Activated CD4-positive, CD25-positive, alpha-beta regulatory T cell treated with anti-CD3 and anti-CD28 coated beads, Interleukin-2, amount 50 U/mL, for 16 hours (primary cell): Measurements from ENCODE around the gene SSH2.

Experiments used
- DNase-seq: peaks from one replicate; pipeline ENCODE4 v3.0.0-alpha.2; 2020; ENCODE audit warnings: low read depth, low spot score

Gene SSH2

GRCh38 chr17:29590411-29591145 lies 339.4 kb downstream of the SSH2 start:
- no peak for DNase-seq

DNA sequence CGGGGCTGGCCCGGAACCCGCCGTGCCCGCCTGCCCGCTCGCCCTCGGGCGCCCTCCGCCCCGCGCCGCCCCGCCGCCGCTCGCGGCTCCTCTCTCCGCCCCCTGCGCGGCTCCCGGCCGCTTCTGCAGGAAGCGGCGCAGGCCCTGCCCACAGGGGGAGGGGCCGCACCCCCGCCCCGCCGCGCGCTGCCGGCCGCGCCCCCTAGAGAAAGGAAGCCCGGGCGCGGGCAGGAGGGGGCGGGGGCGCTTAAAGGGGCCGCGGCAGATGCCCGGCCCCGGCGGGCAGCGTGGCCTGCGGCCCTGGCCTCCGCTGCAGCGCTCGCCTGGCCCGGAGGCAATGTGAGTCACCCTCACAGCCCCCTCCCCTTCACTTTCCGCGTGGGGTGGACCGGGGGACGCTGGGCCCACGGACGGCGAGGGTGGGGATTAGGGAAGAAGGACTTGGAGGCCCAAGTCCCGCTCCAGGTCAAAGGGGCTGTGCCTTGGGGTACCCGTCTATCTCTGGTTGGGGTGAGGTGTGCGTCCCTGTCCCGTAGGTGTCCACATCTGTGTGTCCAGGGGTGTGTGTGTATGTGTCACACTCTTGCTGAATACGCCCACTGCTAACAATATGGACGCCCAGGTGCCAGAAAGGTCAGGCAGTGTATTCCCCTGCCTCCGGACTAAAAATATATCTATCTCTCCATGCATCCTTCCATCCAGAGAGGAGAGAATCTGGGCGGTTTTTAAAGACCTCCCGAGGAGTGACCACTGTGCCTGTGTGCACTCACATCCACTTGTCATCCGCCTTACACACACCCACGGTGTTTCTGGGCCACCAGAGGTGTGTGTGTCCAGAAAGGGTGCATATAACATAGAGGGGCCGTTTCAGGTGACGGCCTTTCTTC lies 340.3 kb downstream of the SSH2 start, which contains the start of gene GIT1:
Gene GIT1 (minus strand): TSS at position 125 of the 887 bp plus-strand sequence. CDS start 270 bp downstream, outside the sequence.
- DNase-seq, result peak; percentile 66

- no peak for DNase-seq
Measured at GRCh38 chr17:29588562-29589411, 341.2 kb downstream of the SSH2 start.

GRCh38 chr17:29588017-29588561 lies 341.9 kb downstream of the SSH2 start:
- no peak for DNase-seq

GRCh38 chr17:29587591-29587990 lies 342.4 kb downstream of the SSH2 start:
- DNase-seq, result no peak

DNA sequence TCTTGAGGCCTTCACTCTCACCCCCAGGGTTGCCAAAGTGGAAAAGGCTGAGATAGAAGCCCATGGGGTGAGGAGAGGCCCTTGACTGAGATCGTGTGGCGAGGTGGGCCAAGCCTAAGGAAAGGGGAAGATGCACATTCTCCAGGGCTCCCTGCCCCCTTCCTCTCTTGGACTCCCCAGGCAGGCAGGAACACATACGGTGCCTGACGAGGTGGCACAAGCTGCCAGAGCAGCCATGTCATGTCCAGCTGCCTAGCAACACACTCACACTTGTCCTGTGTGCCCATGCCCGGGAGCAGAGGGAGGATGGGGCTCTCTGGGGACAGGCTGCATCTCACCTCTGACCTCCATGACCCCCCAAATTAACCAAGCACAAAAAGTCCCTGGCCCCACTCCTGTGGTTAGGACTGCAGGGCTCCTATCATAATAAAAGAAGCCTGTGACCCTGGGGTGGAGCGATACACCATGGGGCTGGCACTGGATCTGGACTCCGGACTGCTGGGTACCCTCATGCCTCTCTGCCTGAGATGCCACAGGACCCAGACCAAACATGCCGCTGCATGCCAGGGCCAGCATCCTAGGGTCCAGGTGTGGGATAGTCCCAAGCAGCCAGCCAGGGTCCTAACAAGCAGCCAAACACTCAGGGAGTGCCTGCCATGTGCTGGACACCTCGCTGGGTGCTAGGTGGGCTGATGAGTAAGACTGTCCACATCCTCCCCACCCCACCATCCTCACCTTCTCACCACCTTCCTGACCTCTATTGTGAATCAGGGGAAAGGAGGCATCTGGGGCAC lies 343.2 kb downstream of the SSH2 start:
- DNase-seq, result no peak

DNA sequence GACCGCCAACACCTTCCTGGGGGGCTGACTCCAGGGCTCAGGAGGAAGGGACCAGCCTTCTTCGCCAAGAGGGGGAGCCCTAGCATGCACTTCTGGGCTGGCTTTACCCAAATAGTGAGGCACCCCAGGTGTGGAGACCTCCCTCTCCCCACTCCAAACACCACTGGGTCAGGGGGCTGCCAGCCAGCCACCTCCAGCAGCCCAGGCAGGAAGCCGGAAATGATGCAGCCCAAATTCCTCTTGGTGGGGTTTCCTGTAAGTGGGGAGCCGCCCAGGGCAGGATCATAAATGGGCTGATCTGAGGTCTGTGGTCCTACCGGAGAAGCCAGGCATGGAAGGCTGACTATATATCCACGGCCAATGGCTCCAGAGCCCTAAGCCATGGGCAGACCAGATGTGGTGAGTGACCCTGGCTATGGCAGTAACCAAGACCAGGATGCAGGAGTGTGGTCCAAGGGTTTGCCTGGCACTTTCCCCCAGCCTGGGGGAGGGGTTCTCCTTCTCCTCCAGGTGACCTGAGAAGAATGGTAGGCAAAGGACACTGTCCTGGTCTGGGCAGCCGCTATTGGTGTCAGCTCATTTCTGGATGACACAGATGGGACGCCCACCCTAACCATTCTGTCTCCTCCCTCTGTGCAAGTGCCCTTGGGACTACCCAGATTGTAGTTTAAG lies 344.8 kb downstream of the SSH2 start:
- DNase-seq, result no peak

GRCh38 chr17:29584452-29585079 lies 345.5 kb downstream of the SSH2 start:
- DNase-seq, result no peak

GRCh38 chr17:29583324-29584248 lies 346.4 kb downstream of the SSH2 start:
- no peak for DNase-seq

- DNase-seq, result no peak
Measured at GRCh38 chr17:29582772-29583171, 347.3 kb downstream of the SSH2 start.

DNA sequence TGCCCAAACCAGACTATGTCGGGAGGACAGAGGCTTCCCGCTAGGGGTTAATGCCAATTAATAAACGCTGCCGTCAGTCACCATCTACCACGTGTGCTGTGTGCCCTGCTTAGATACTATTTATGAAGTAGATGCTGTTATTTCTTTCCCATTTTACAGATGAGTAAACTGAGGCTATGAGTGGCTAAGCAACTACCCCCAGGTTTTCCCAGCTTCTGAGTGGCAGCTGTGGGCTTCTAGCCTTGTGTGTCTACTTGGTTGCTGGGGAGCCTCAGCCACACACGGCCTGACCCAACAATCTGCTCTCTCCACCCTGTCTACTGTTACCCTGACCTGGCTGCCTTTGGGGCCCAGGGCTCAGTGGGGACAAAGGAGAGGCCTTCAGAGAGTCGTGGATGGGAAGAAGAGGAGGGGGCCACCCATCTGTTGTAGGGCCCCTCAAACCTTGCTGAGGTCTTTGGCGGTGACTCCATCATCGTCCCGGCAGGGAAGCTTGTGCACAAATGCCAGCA lies 347.7 kb downstream of the SSH2 start:
- DNase-seq, result no peak

GRCh38 chr17:29581583-29582253 lies 348.3 kb downstream of the SSH2 start:
- DNase-seq, result no peak

- DNase-seq, result peak; percentile 78
Measured at GRCh38 chr17:29579866-29580771, 349.9 kb downstream of the SSH2 start.

DNA sequence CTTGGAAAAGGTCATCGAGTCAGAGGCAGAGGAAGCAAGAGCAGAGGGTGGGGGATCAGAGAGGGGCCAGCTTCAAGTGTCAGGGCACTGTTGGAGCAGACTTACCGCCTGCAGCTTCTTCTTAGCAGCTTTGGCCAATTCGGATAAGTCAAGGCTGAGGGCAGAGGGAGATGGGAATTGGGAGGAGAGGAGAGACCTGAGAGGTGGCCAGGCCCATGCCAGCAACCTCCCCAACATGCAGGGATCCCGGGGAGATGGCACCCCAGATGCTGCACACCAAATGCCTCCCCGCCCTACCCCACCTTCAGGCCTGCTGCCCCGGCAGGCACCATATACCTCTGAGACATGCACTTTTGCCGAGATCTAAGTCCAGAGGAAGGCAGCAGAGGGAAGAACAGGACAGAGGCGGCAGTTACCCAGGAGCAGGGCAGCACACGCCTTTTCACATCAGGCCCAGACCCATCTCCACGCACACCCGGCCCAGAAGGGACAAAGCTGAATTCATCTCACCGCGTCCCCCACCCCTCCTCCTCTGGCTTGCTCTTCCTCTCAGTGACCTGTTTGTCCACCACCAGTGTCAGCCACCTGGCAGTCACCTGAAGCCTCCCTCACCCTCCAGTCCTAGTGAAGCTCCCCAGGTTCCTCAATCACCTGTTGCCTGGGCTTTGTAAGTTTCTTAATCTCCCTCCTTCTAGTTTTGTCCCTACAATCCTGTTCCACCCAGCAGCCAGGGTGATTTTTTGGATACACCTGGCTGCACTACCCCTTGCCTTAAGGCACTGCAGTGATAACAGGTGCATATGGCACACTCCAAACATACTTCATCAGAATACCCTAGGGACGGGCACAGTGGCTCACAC lies 351.2 kb downstream of the SSH2 start:
- no peak for DNase-seq

DNA sequence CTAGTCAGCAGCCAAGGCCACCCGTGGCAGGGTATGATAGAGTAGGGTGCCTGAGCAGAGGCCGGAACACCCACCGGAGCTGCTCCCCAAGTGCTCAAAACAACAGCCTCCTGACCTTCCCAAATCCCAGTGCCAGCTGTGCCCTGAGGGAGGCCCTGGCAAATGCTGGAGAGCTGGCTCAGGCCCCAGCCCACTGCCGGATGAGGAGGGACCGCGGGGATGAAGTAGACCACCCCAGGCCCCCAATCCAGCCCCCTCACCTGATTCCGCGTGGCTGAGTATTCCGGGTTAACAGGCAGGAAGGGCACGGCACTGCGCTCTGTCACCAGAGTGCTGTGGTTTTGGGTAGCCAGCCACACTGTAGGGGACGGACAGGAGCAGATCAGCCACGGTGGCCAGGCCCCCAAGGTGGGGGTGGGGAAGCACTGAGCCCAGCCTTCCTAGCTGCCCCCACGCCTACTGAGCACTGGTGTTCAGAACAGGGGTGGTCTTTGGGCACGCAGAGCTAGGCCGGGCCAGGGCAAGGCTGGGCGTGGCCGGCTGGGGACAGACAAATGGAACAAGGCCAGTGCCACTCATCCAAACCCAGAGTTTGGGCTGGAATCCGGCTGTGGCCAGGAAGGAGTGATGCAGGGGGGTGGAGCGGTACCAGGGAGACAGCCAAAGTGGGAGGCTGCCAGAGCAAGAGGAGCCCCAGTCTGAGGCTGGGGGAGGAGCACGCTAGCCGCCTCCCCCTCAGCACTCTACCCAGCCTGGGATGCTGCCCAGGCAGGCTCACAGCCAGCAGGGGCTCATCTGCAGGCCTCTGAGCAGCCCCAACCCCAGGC lies 352.4 kb downstream of the SSH2 start:
- DNase-seq, result no peak
